IMR-90 (cell line): ENCODE data around the gene DACH1. TPM values are rescaled to one million over a fixed set of nuclear protein-coding genes. Genes with fewer than 3 reads are reported as not detected.

Source experiments
- ATAC-seq: fragments of 200-7000 bp; cut with Tn5 transposase; 2 replicates; pipeline ENCODE4 v1.9.1; 2020; ENCODE audit warnings: low read depth, mild to moderate bottlenecking, moderate library complexity
- BruUV-seq: library from RNA; stranded (reverse); fragments of 400-500 nt; replicated peaks from 2 replicates; lab custom pipeline; 2021; lab: Mats Ljungman, UMichigan
- CTCF ChIA-PET: fragments of 300-600 bp; formaldehyde crosslinking; extraction: SDS; loops from one replicate; lab custom pipeline; 2021; ENCODE audit warnings: antibody characterized with exemption; lab: Yijun Ruan, JAX
- POLR2A ChIA-PET: fragments of 300-600 bp; sonication (Branson Sonifier 250); formaldehyde crosslinking; loops from one replicate; lab custom pipeline; 2022; ENCODE audit warnings: antibody characterized with exemption; ENCODE audit not compliant: unreplicated experiment; lab: Charles Lee
- DNase-seq: peaks from one replicate; pipeline ENCODE4 v3.0.0; 2013
- H2AFZ ChIP-seq: replicated peaks from 2 replicates; pipeline ENCODE3; 2013; ENCODE audit warnings: low read length, mild to moderate bottlenecking; ENCODE audit not compliant: poor library complexity
- H2AK5ac ChIP-seq: 2 replicates; pipeline ENCODE4 v1.6.1; 2013; ENCODE audit warnings: low read depth, low read length, inconsistent platforms
- H2AK9ac ChIP-seq: replicated peaks from 2 replicates; pipeline ENCODE3; 2013; ENCODE audit warnings: mild to moderate bottlenecking, low read depth, low read length, moderate library complexity; ENCODE audit not compliant: poor library complexity
- H2BK120ac ChIP-seq: 2 replicates; pipeline ENCODE4 v1.6.1; 2013; ENCODE audit warnings: low read depth, low read length, inconsistent platforms
- H2BK15ac ChIP-seq: 3 replicates; pipeline ENCODE4 v1.6.1; 2013; ENCODE audit warnings: low read depth, low read length, inconsistent platforms
- H2BK20ac ChIP-seq: 2 replicates; pipeline ENCODE4 v1.6.1; 2013; ENCODE audit warnings: low read depth, mild to moderate bottlenecking, inconsistent platforms, low read length, moderate library complexity
- H2BK5ac ChIP-seq: 2 replicates; pipeline ENCODE4 v1.6.1; 2013; ENCODE audit warnings: mild to moderate bottlenecking, low read depth, low read length, inconsistent platforms; ENCODE audit not compliant: poor library complexity, severe bottlenecking
- H3K14ac ChIP-seq: replicated peaks from 2 replicates; pipeline ENCODE4 v1.6.1; 2013; ENCODE audit warnings: low read depth, low read length, inconsistent platforms
- H3K18ac ChIP-seq: 2 replicates; pipeline ENCODE4 v1.6.1; 2013; ENCODE audit warnings: low read depth, low read length, control low read depth
- H3K23ac ChIP-seq: 2 replicates; pipeline ENCODE4 v1.6.1; 2013; ENCODE audit warnings: low read depth, low read length, inconsistent platforms
- H3K27ac ChIP-seq: 2 replicates; pipeline ENCODE4 v1.5.1; 2013; ENCODE audit warnings: mild to moderate bottlenecking, control low read depth, low read length; ENCODE audit not compliant: insufficient read depth
- H3K27me3 ChIP-seq: 2 replicates; pipeline ENCODE4 v1.6.1; 2013; ENCODE audit warnings: low read length; ENCODE audit not compliant: control insufficient read depth, insufficient read depth
- H3K36me3 ChIP-seq: 2 replicates; pipeline ENCODE4 v1.6.1; 2013; ENCODE audit warnings: low read length, mixed read lengths; ENCODE audit not compliant: control insufficient read depth, insufficient read depth
- H3K4ac ChIP-seq: 2 replicates; pipeline ENCODE4 v1.6.1; 2013; ENCODE audit warnings: low read depth, low read length, inconsistent platforms
- H3K4me1 ChIP-seq: 2 replicates; pipeline ENCODE4 v1.6.1; 2013; ENCODE audit warnings: low read length, mixed read lengths; ENCODE audit not compliant: control insufficient read depth, insufficient read depth
- H3K4me2 ChIP-seq: 2 replicates; pipeline ENCODE4 v1.6.1; 2013; ENCODE audit warnings: low read depth, mild to moderate bottlenecking, control low read depth, low read length, moderate library complexity
- H3K4me3 ChIP-seq: 2 replicates; pipeline ENCODE4 v1.5.1; 2013; ENCODE audit warnings: low read depth, mild to moderate bottlenecking, control low read depth, low read length, moderate library complexity; ENCODE audit not compliant: insufficient read depth
- H3K56ac ChIP-seq: 2 replicates; pipeline ENCODE4 v1.6.1; 2013; ENCODE audit warnings: low read length, inconsistent platforms; ENCODE audit not compliant: insufficient read depth; ENCODE audit errors: extremely low read depth
- H3K79me1 ChIP-seq, 2 experiments: 2 replicates each; pipeline ENCODE4 v1.6.1; 2013; ENCODE audit warnings: low read length in 2 of 2, inconsistent platforms in 1 of 2, low read depth in 1 of 2
- H3K9ac ChIP-seq: 2 replicates; pipeline ENCODE4 v1.6.1; 2013; ENCODE audit warnings: low read depth, low read length, control low read depth
- H3K9me1 ChIP-seq: 2 replicates; pipeline ENCODE4 v1.6.1; 2013; ENCODE audit warnings: low read length, inconsistent platforms; ENCODE audit not compliant: insufficient read depth
- H3K9me3 ChIP-seq: 2 replicates; pipeline ENCODE4 v1.6.1; 2013; ENCODE audit warnings: low read length; ENCODE audit not compliant: control insufficient read depth, insufficient read depth
- H4K20me1 ChIP-seq: 2 replicates; pipeline ENCODE4 v1.6.1; 2013; ENCODE audit warnings: low read length, inconsistent platforms; ENCODE audit not compliant: insufficient read depth
- H4K5ac ChIP-seq: 2 replicates; pipeline ENCODE4 v1.6.1; 2013; ENCODE audit warnings: mild to moderate bottlenecking, low read depth, low read length, control low read depth
- H4K8ac ChIP-seq, 2 experiments: 2 replicates each; pipeline ENCODE4 v1.6.1; 2013; ENCODE audit warnings: low read depth in 2 of 2, low read length in 2 of 2, control low read depth in 1 of 2, inconsistent platforms in 1 of 2
- H4K91ac ChIP-seq: 2 replicates; pipeline ENCODE4 v1.6.1; 2013; ENCODE audit warnings: low read depth, low read length, inconsistent platforms; ENCODE audit not compliant: insufficient read depth
- BHLHE40 ChIP-seq: fragments of 150-350 bp; IDR thresholded peaks from 2 replicates; pipeline ENCODE4 v1.6.1; 2016; ENCODE audit warnings: mild to moderate bottlenecking, low read depth, low read length
- CEBPB ChIP-seq: IDR thresholded peaks from 2 replicates; pipeline ENCODE4 v1.6.1; 2012; ENCODE audit warnings: low read depth, low read length, improper control_type of control experiment
- CHD1 ChIP-seq: IDR thresholded peaks from 2 replicates; pipeline ENCODE4 v1.6.1; 2012; ENCODE audit warnings: low read depth, low read length, improper control_type of control experiment
- FOS ChIP-seq: fragments of 150-350 bp; IDR thresholded peaks from 2 replicates; pipeline ENCODE4 v1.6.1; 2016; ENCODE audit warnings: low read depth, low read length
- MAFK ChIP-seq: IDR thresholded peaks from 2 replicates; pipeline ENCODE4 v1.6.1; 2012; ENCODE audit warnings: low read depth, low read length, improper control_type of control experiment
- MAZ ChIP-seq: IDR thresholded peaks from 2 replicates; pipeline ENCODE4 v1.6.1; 2012; ENCODE audit warnings: low read depth, mild to moderate bottlenecking, low read length, improper control_type of control experiment, moderate library complexity, borderline replicate concordance
- MXI1 ChIP-seq: IDR thresholded peaks from 2 replicates; pipeline ENCODE4 v1.6.1; 2012; ENCODE audit warnings: low read depth, mild to moderate bottlenecking, low read length, moderate library complexity, borderline replicate concordance
- NFE2L2 ChIP-seq: fragments of 150-350 bp; IDR thresholded peaks from 2 replicates; pipeline ENCODE4 v1.6.1; 2016; ENCODE audit warnings: low read depth, mild to moderate bottlenecking, low read length
- POLR2A ChIP-seq: IDR thresholded peaks from 2 replicates; pipeline ENCODE4 v1.6.1; 2012; ENCODE audit warnings: mild to moderate bottlenecking, low read depth, low read length
- RAD21 ChIP-seq: IDR thresholded peaks from 2 replicates; pipeline ENCODE4 v1.6.1; 2012; ENCODE audit warnings: low read length, improper control_type of control experiment
- RCOR1 ChIP-seq: IDR thresholded peaks from 2 replicates; pipeline ENCODE4 v1.6.1; 2012; ENCODE audit warnings: mild to moderate bottlenecking, low read length, improper control_type of control experiment; ENCODE audit not compliant: insufficient replicate concordance
- RFX5 ChIP-seq: IDR thresholded peaks from 2 replicates; pipeline ENCODE4 v1.8.0; 2012; ENCODE audit warnings: low read depth, mild to moderate bottlenecking, low read length, moderate library complexity
- SMC3 ChIP-seq: fragments of 150-350 bp; IDR thresholded peaks from 2 replicates; pipeline ENCODE4 v1.6.1; 2016; ENCODE audit warnings: low read depth, mild to moderate bottlenecking, antibody characterized with exemption, low read length, moderate library complexity
- WGBS, 2 experiments: methylation state at CpG; one replicate each; pipeline versions ENCODE4 v1.1.5 to v1.1.7; 2013; ENCODE audit warnings: missing lambda C conversion rate in 2 of 2; ENCODE audit not compliant: insufficient read length in 1 of 2; ENCODE audit errors: extremely low coverage in 2 of 2; 5-methylcytosine and 5-hydroxymethylcytosine counted together
- dilution Hi-C: fragments of 300-500 bp; cut with HindIII; formaldehyde crosslinking; loops from one replicate; pipeline ENCODE4 v1.14.3; 2018; ENCODE audit warnings: low sequenced_read_pairs; ENCODE audit not compliant: unreplicated experiment
- in situ Hi-C: fragments of 300-500 bp; cut with MboI; formaldehyde crosslinking; loops from 3 replicates; pipeline ENCODE4 v1.14.3; 2019; ENCODE audit warnings: low sequenced_read_pairs, inconsistent platforms, mixed read lengths
- intact Hi-C: fragments of 100-400 bp; cut with micrococcal nuclease; formaldehyde crosslinking; loops from 2 replicates; pipeline ENCODE4 v1.10.0; 2022
- polyA plus RNA-seq, 3 experiments: library from polyadenylated mRNA; depleted of rRNA; stranded (reverse); fragments of >200 nt; gene quantifications; 2 replicates each; pipeline ENCODE4 v1.2.3, GENCODE V29; 2012; ENCODE audit warnings: low replicate concordance in 1 of 3
- total RNA-seq: library from RNA; depleted of rRNA; stranded (reverse); fragments of >200 nt; gene quantifications from 2 replicates; pipeline ENCODE4 v1.2.3, GENCODE V29; 2012
- TF ChIP-seq, protein P1 (sequence below): fragments of 150-350 bp; IDR thresholded peaks from 2 replicates; pipeline ENCODE4 v1.6.1; 2017; ENCODE audit warnings: mild to moderate bottlenecking, antibody characterized with exemption, low read length, low read depth
- TF ChIP-seq, protein P2 (sequence below): conservative IDR thresholded peaks from 2 replicates; pipeline ENCODE4 v1.5.1; 2012; ENCODE audit warnings: mild to moderate bottlenecking, low read depth, low read length, improper control_type of control experiment
- TF ChIP-seq, protein P3 (sequence below): fragments of 150-350 bp; IDR thresholded peaks from 2 replicates; pipeline ENCODE4 v1.6.1; 2016; ENCODE audit warnings: low read depth, mild to moderate bottlenecking, low read length, moderate library complexity, borderline replicate concordance

The DACH1 gene
- total and polyA plus RNA-seq, 2 of the 4 experiments (the other 2 are of a cell fraction), result not detected

DNA sequence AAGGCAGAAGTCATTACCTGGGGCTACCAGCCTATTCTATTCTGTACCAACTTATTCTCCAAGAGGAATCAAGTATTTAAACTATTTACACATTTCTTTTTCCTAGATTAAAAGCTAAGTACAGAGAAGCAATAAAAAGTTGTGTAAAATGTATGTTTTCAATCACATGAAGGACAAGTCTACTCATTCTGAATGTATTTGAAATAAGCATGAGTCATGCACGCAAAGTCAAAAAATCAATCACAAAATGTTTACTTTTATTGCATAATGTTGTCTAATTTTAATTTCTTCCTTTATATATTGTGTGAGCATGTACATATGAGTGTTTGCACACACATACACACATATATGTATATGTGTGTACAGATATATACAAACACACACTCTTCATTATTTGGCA, 136.7 kb downstream of the DACH1 start:
- H3K27me3 ChIP-seq, result no peaks in the 10 kb centered on the region
- ATAC-seq (no peak), DNase-seq (no peak)
- H3K27ac ChIP-seq, result no peak overlapping the region
- no peak overlapping the region for H2AFZ ChIP-seq
- intact Hi-C loops, result no loop called here
- dilution Hi-C loops, result no loop called here
- no peaks in the 10 kb centered on the region for H3K4me1 ChIP-seq
- ChIA-PET CTCF (interaction anchor here (0.6 to 1.2 kb wide), 2 partner anchors 15 to 444 kb away, joined by 3 to 7 read pairs; no protein-coding TSS in a partner anchor), POLR2A (no interaction called here)
- no peak overlapping the region for H3K56ac ChIP-seq
- TF ChIP-seq SMC3, result no peak
- TF ChIP-seq FOS, result no peak
- TF ChIP-seq MXI1, result no peak
- no peak for TF ChIP-seq MAFK
- no peak for TF ChIP-seq NFE2L2
- TF ChIP-seq RFX5, result no peak
- TF ChIP-seq, protein P1, sequence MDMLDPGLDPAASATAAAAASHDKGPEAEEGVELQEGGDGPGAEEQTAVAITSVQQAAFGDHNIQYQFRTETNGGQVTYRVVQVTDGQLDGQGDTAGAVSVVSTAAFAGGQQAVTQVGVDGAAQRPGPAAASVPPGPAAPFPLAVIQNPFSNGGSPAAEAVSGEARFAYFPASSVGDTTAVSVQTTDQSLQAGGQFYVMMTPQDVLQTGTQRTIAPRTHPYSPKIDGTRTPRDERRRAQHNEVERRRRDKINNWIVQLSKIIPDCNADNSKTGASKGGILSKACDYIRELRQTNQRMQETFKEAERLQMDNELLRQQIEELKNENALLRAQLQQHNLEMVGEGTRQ, result no peak
- TF ChIP-seq, protein P2, sequence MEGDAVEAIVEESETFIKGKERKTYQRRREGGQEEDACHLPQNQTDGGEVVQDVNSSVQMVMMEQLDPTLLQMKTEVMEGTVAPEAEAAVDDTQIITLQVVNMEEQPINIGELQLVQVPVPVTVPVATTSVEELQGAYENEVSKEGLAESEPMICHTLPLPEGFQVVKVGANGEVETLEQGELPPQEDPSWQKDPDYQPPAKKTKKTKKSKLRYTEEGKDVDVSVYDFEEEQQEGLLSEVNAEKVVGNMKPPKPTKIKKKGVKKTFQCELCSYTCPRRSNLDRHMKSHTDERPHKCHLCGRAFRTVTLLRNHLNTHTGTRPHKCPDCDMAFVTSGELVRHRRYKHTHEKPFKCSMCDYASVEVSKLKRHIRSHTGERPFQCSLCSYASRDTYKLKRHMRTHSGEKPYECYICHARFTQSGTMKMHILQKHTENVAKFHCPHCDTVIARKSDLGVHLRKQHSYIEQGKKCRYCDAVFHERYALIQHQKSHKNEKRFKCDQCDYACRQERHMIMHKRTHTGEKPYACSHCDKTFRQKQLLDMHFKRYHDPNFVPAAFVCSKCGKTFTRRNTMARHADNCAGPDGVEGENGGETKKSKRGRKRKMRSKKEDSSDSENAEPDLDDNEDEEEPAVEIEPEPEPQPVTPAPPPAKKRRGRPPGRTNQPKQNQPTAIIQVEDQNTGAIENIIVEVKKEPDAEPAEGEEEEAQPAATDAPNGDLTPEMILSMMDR, result no peak
- TF ChIP-seq BHLHE40, result no peak
- no peak for TF ChIP-seq RAD21
- TF ChIP-seq POLR2A, result no peak
- TF ChIP-seq CHD1, result no peak
- TF ChIP-seq, protein P3, sequence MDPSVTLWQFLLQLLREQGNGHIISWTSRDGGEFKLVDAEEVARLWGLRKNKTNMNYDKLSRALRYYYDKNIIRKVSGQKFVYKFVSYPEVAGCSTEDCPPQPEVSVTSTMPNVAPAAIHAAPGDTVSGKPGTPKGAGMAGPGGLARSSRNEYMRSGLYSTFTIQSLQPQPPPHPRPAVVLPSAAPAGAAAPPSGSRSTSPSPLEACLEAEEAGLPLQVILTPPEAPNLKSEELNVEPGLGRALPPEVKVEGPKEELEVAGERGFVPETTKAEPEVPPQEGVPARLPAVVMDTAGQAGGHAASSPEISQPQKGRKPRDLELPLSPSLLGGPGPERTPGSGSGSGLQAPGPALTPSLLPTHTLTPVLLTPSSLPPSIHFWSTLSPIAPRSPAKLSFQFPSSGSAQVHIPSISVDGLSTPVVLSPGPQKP, result no peak
- no peak for TF ChIP-seq RCOR1
- no peak for TF ChIP-seq CEBPB
- no peak for TF ChIP-seq MAZ
- H3K23ac ChIP-seq, result no peak overlapping the region
- H2BK5ac ChIP-seq, result no peak overlapping the region
- H3K4ac ChIP-seq, result no peak overlapping the region
- no peak overlapping the region for H4K8ac ChIP-seq
- BruUV-seq, result no TSS peak
- H3K9me1 ChIP-seq, result no peaks in the 10 kb centered on the region
- H3K36me3 ChIP-seq, result no peaks in the 10 kb centered on the region
- WGBS, 2 experiments, result no CpG with 5 or more reads among the region's 1 CpG
- H2AK9ac ChIP-seq, result no peak overlapping the region
- no peak overlapping the region for H4K91ac ChIP-seq
- H2AK5ac ChIP-seq, result no peak overlapping the region
- no peak overlapping the region for H2BK15ac ChIP-seq
- no peak overlapping the region for H3K4me2 ChIP-seq
- H4K5ac ChIP-seq, result no peak overlapping the region
- no peak overlapping the region for H3K14ac ChIP-seq
- H3K9me3 ChIP-seq, result no peaks in the 10 kb centered on the region
- H3K4me3 ChIP-seq, result no peak overlapping the region
- no peak overlapping the region for H3K18ac ChIP-seq
- H3K9ac ChIP-seq, result no peak overlapping the region
- in situ Hi-C loops, result no loop called here
- no peak overlapping the region for H2BK120ac ChIP-seq
- no peaks in the 10 kb centered on the region for H4K20me1 ChIP-seq
- H3K79me1 ChIP-seq, result no peaks in the 10 kb centered on the region
- no peak overlapping the region for H2BK20ac ChIP-seq
